Mesenteric fat pad (tissue), 1 donor: ENCODE measurements around the gene CCN2. TPM values are rescaled to one million over a fixed set of nuclear protein-coding genes. Genes with fewer than 3 reads are reported as not detected.
"Not testable (repeated sequence)": the region's sequence is repeated elsewhere in the genome, so short reads cannot be mapped to it uniquely, and the experiment has no call there.

Experiments
- DNase-seq: peaks from one replicate; pipeline ENCODE4 v3.0.0-alpha.2; 2020; ENCODE audit warnings: low spot score
- total RNA-seq: library from RNA; stranded (reverse); fragmentation: NEBNext Ultra II Directional; extraction: Animal tissue kit (Norgen Biotek cat#: 25700); gene quantifications from one replicate; pipeline ENCODE4 v1.2.1, GENCODE V29; 2021
- donor health status: DM: yes; HTN: yes; CAD: no.

Gene CCN2
- total RNA-seq, 1 donor from 2014 or later, result 99.8 TPM

- no peak for DNase-seq
Observed at GRCh38 chr6:131946404-131946991, 4.7 kb downstream of the CCN2 start.

GRCh38 chr6:131945971-131946370 lies 5.2 kb downstream of the CCN2 start:
- DNase-seq, result no peak

- no peak for DNase-seq
Observed at GRCh38 chr6:131937703-131938631, 13.2 kb downstream of the CCN2 start.

GRCh38 chr6:131937226-131937625 lies 13.9 kb downstream of the CCN2 start:
- DNase-seq, result no peak

- no peak for DNase-seq
Observed at GRCh38 chr6:131936156-131936555, 15.0 kb downstream of the CCN2 start.

GRCh38 chr6:131931063-131931750 lies 20.0 kb downstream of the CCN2 start:
- no peak for DNase-seq

GRCh38 chr6:131929976-131930375 lies 21.2 kb downstream of the CCN2 start:
- no peak for DNase-seq

- no peak for DNase-seq
Observed at GRCh38 chr6:131929264-131929663, 21.9 kb downstream of the CCN2 start.

- DNase-seq, result no peak
Observed at GRCh38 chr6:131924881-131925474, 26.2 kb downstream of the CCN2 start.

GRCh38 chr6:131923356-131923755 lies 27.8 kb downstream of the CCN2 start:
- DNase-seq, result no peak

- DNase-seq, result no peak
Observed at GRCh38 chr6:131920656-131921055, 30.5 kb downstream of the CCN2 start.

- no peak for DNase-seq
Observed at GRCh38 chr6:131918650-131919355, 32.4 kb downstream of the CCN2 start.

- DNase-seq, result no peak
Observed at GRCh38 chr6:131917763-131918649, 33.2 kb downstream of the CCN2 start.

GRCh38 chr6:131917318-131917717 lies 33.9 kb downstream of the CCN2 start:
- no peak for DNase-seq

GRCh38 chr6:131916847-131917246 lies 34.3 kb downstream of the CCN2 start:
- no peak for DNase-seq

- not testable (repeated sequence) for DNase-seq
Observed at GRCh38 chr6:131916091-131916796, 34.9 kb downstream of the CCN2 start.

GRCh38 chr6:131914967-131915751 lies 36.0 kb downstream of the CCN2 start:
- no peak for DNase-seq

GRCh38 chr6:131914234-131914633 lies 36.9 kb downstream of the CCN2 start:
- no peak for DNase-seq

- DNase-seq, result no peak
Observed at GRCh38 chr6:131911951-131912350, 39.2 kb downstream of the CCN2 start.
